Stomach (tissue), 9 donors: ENCODE data around the gene FUOM. TPM values are rescaled to one million over a fixed set of nuclear protein-coding genes. Genes with fewer than 3 reads are reported as not detected.

Source experiments
- DNase-seq, 2 donors: peaks; one replicate each; pipeline versions ENCODE4 v3.0.0 to v3.0.0-alpha.2; 2013 to 2019
- H3K27ac ChIP-seq, 5 donors: fragments of 200-600 bp in 4 of 5; sonication (generic) in 4 of 5; one replicate each; pipeline ENCODE4 v1.5.1; 2013 to 2019; ENCODE audit warnings: mild to moderate bottlenecking in 1 of 5, moderate library complexity in 1 of 5
- H3K27me3 ChIP-seq, 3 donors: fragments of 200-600 bp; sonication (generic); one replicate each; pipeline ENCODE4 v1.5.1; 2017 to 2019; ENCODE audit warnings: mixed run types in 1 of 3
- H3K36me3 ChIP-seq, 4 donors: fragments of 200-600 bp; sonication (generic); 1 replicate in 3 of 4; 2 replicates in 1 of 4; pipeline ENCODE4 v1.5.1; 2016 to 2019
- H3K4me1 ChIP-seq, 4 donors: fragments of 200-600 bp; sonication (generic); one replicate each; pipeline ENCODE4 v1.5.1; 2016 to 2019
- H3K4me3 ChIP-seq, 4 donors: fragments of 200-600 bp; sonication (generic) in 3 of 4; one replicate each; pipeline ENCODE4 v1.5.1; 2016 to 2019; ENCODE audit warnings: mild to moderate bottlenecking in 1 of 4
- H3K9me3 ChIP-seq, 4 donors: fragments of 200-600 bp; sonication (generic); one replicate each; pipeline ENCODE4 v1.5.1; 2016 to 2019
- EP300 ChIP-seq: sonication (generic); formaldehyde crosslinking; IDR thresholded peaks from one replicate; pipeline ENCODE4 v1.6.1; 2017; ENCODE audit warnings: antibody characterized with exemption
- POLR2A ChIP-seq, 4 donors: fragments of 450-650 bp; IDR thresholded peaks; one replicate each; pipeline ENCODE4 v1.6.1; 2016; ENCODE audit warnings: antibody characterized with exemption in 4 of 4, control low read depth in 2 of 4, mild to moderate bottlenecking in 1 of 4, moderate library complexity in 1 of 4
- POLR2AphosphoS5 ChIP-seq, 3 donors: sonication (generic); formaldehyde crosslinking; IDR thresholded peaks; one replicate each; pipeline ENCODE4 v1.6.1; 2016; ENCODE audit warnings: antibody characterized with exemption in 3 of 3
- WGBS, 5 donors: extraction: QIAGEN DNeasy Blood & Tissue Kit in 3 of 5; methylation state at CpG; one replicate each; pipeline versions ENCODE4 v1.1.5 to v1.1.7; 2013 to 2018; 5-methylcytosine and 5-hydroxymethylcytosine counted together
- intact Hi-C: fragments of 100-400 bp; cut with DNase I; formaldehyde crosslinking; loops from one replicate; pipeline ENCODE4 v1.15.1; 2023; ENCODE audit warnings: low total_unique reads
- polyA plus RNA-seq, 3 donors: library from polyadenylated mRNA; stranded (reverse); fragments of 200-250 nt; gene quantifications; one replicate each; pipeline ENCODE4 v1.2.3, GENCODE V29; 2013
- total RNA-seq, 5 donors: library from RNA; depleted of rRNA; stranded (reverse); fragments of >200 nt; gene quantifications; one replicate each; pipeline versions ENCODE4 v1.1.0 to v1.2.3, GENCODE V29; 2014 to 2016
- TF ChIP-seq, protein P1 (sequence below), 7 experiments: fragments of 450-650 bp in 4 of 7; fragments of 200-600 bp in 3 of 7; sonication (generic) in 3 of 7; IDR thresholded peaks; one replicate each; pipeline ENCODE4 v1.5.1; 2016 to 2019; ENCODE audit warnings: antibody characterized with exemption in 7 of 7, control low read depth in 2 of 7, mild to moderate bottlenecking in 1 of 7
- donor health status: healthy with polysubstance abuse.
- donor health status: Bipolar disorder and iron deficiency.
- donor health status: healthy.

The FUOM gene
- total and polyA plus RNA-seq, 8 donors: 6.4 to 38.3 (median 17.9) TPM; not detected in 2

DNA sequence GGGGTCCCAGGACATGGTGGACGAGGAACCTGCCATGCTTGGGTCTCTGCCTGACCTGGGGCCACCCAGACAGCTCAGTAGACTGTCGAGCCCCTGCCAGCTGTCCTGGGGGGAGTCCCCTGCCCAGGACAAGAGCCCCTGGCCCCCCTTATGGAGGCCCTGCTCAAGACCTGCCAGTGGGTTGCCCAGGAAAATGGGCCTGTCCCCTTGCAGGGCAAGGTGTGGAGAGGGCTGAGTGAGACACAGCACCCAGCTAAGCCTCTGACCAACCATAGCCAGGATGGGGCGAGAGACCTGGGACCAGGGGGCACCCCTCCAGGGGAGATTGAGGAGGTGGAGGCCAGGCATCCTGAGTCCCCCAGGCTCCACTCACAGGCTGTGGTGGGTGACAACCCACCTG is 1.8 kb downstream of the FUOM start:
- no peaks in the 10 kb centered on the region for H3K36me3 ChIP-seq
- no peak overlapping the region for H3K4me3 ChIP-seq
- no peak for DNase-seq
- no peaks in the 10 kb centered on the region for H3K9me3 ChIP-seq
- 93 to 100% (median 96%) methylated on average over 1 to 3 of the region's 3 CpGs for WGBS, 5 donors
- TF ChIP-seq, protein P1, sequence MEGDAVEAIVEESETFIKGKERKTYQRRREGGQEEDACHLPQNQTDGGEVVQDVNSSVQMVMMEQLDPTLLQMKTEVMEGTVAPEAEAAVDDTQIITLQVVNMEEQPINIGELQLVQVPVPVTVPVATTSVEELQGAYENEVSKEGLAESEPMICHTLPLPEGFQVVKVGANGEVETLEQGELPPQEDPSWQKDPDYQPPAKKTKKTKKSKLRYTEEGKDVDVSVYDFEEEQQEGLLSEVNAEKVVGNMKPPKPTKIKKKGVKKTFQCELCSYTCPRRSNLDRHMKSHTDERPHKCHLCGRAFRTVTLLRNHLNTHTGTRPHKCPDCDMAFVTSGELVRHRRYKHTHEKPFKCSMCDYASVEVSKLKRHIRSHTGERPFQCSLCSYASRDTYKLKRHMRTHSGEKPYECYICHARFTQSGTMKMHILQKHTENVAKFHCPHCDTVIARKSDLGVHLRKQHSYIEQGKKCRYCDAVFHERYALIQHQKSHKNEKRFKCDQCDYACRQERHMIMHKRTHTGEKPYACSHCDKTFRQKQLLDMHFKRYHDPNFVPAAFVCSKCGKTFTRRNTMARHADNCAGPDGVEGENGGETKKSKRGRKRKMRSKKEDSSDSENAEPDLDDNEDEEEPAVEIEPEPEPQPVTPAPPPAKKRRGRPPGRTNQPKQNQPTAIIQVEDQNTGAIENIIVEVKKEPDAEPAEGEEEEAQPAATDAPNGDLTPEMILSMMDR (IDR thresholded peaks at IDR 0.05): no peak
- TF ChIP-seq POLR2AphosphoS5 (IDR thresholded peaks at IDR 0.05): no peak
- no peak for TF ChIP-seq POLR2A (IDR thresholded peaks at IDR 0.05)
- no peak for TF ChIP-seq EP300
- H3K4me1 ChIP-seq: peaks cover 23 to 46% (median 34%) of the 10 kb centered on the region in 4 donors
- H3K27me3 ChIP-seq: peaks cover 0 to 36% (median 0%) of the 10 kb centered on the region in 3 donors
- intact Hi-C loops: no loop called here
- H3K27ac ChIP-seq: no peak overlapping the region

DNA sequence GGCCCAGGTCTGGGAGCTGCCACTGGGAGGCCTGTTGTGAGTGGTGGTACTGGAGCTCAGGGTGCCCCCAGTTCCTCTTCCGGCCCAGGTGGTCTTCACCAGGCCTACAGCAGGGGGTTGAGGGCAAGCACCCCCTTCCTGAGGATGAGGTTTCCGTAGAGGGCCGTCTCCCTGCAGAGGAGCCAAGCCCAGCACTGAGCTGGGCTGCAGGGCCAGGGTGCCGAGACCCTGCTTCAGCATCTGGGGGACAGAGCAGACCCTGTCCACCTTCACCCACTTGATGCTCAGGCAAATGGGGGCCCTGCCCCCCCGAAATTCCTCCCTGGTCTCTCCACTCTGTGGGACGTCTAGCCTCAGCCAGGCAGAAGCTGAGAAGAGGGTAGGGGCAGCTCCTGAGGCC is 2.6 kb downstream of the FUOM start:
- Histone ChIP-seq H3K4me3 (no peak overlapping the region), H3K36me3 (no peaks in the 10 kb centered on the region), H3K27ac (no peak overlapping the region), H3K4me1 (peaks cover 21 to 39% (median 31%) of the 10 kb centered on the region in 4 donors), H3K9me3 (no peaks in the 10 kb centered on the region), H3K27me3 (peaks cover 0 to 43% (median 0%) of the 10 kb centered on the region in 3 donors)
- intact Hi-C loops: no loop called here
- DNase-seq: no peak
- 92 to 100% (median 95%) methylated on average over 2 to 6 of the region's 6 CpGs for WGBS, 5 donors
- TF ChIP-seq EP300: no peak
- no peak for TF ChIP-seq POLR2A (IDR thresholded peaks at IDR 0.05)
- TF ChIP-seq, protein P1 (IDR thresholded peaks at IDR 0.05): no peak
- TF ChIP-seq POLR2AphosphoS5 (IDR thresholded peaks at IDR 0.05): no peak

DNA sequence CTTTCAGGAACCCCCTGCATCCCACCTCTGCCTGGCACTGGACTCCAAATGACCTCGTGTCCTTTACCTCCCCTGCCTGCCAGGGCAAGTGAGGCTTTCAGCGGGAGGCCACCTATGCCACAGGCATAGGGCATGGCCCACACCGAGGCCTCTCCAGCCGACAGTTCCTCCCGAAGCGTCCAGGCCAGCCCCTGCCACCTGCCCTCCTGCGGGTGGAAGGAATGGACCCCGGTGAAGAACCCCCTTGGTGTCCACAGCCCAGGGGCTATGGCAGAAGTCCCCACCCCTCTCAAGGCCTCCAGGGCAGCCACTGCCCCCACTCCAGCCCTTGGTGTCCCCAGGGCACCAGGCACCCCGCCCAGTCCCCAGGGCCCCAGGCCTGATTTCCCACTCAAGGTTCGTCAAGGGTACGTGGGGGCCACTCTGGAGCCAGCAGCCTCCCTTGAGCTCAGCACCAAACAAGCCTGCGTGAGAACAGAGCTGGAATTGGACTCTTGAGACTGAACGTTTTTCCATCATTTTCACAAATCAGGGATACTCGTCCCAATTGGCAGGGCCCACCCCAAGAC is 3.1 kb downstream of the FUOM start:
- Histone ChIP-seq H3K27me3 (peaks cover 0 to 48% (median 1%) of the 10 kb centered on the region in 3 donors), H3K27ac (no peak overlapping the region), H3K9me3 (no peaks in the 10 kb centered on the region), H3K4me1 (peaks cover 15 to 34% (median 26%) of the 10 kb centered on the region in 4 donors), H3K4me3 (no peak overlapping the region), H3K36me3 (no peaks in the 10 kb centered on the region)
- WGBS, 5 donors: 86 to 99% (median 92%) methylated on average over 6 to 14 of the region's 14 CpGs
- TF ChIP-seq EP300 (no peak), POLR2AphosphoS5 (IDR thresholded peaks at IDR 0.05) (no peak), POLR2A (IDR thresholded peaks at IDR 0.05) (no peak)
- TF ChIP-seq, protein P1 (IDR thresholded peaks at IDR 0.05): no peak
- no peak for DNase-seq
- intact Hi-C loops: no loop called here

DNA sequence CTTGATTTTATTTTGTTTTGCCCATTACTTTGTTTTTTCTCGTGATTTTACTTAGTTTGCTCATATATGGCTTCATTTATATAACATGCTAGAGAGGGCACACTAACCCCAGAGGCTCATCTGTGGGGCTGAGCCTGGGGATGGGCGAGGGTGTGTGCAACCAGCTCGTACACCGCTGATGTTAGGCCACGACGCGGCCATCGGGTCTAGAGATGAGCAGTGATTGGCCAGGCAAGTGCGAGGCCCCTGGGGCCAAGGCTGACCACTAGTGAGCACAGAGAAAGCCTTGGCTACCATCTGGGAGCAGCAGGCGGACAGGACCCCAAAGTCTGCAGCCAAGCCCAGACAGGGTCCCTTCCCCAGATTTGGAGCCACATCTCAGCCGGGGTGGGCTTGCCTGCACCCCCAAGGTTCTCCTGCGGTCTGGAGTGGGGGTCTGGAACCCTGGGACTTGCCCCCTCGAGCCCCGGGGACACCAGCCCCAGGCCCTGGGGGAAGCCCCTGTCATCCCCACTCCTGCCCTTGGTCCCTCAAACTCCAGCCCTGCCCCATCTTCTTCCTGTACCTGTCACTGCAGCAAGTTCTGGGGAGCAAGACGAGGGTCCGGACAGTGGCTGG is 3.7 kb downstream of the FUOM start:
- H3K27me3 ChIP-seq: peaks cover 0 to 55% (median 8%) of the 10 kb centered on the region in 3 donors
- H3K9me3 ChIP-seq: no peaks in the 10 kb centered on the region
- H3K4me3 ChIP-seq: no peak overlapping the region
- TF ChIP-seq EP300: no peak
- no peak for TF ChIP-seq POLR2A (IDR thresholded peaks at IDR 0.05)
- no peak for TF ChIP-seq POLR2AphosphoS5 (IDR thresholded peaks at IDR 0.05)
- TF ChIP-seq, protein P1 (IDR thresholded peaks at IDR 0.05): no peak
- WGBS, 5 donors: 86 to 94% (median 90%) methylated on average over 15 to 16 of the region's 16 CpGs
- H3K36me3 ChIP-seq: no peaks in the 10 kb centered on the region
- peaks cover 11 to 29% (median 21%) of the 10 kb centered on the region in 4 donors for H3K4me1 ChIP-seq
- no peak for DNase-seq
- intact Hi-C loops: no loop called here
- H3K27ac ChIP-seq: no peak overlapping the region
